PC-3 (cell line): Measurements from ENCODE around the gene NKX6-2.

Experiments used
- EZH2 ChIP-seq: fragments of 300-600 bp; sonication (generic); IDR thresholded peaks from one replicate; pipeline ENCODE4 v1.6.1; 2017; ENCODE audit warnings: antibody characterized with exemption, mild to moderate bottlenecking, low read length; ENCODE audit not compliant: unreplicated experiment
- EZH2phosphoT487 ChIP-seq: fragments of 300-600 bp; sonication (generic); IDR thresholded peaks from 2 replicates; pipeline ENCODE4 v1.6.1; 2018; ENCODE audit warnings: mild to moderate bottlenecking, antibody characterized with exemption, low read length, borderline replicate concordance
- TF ChIP-seq, protein P1 (sequence below): fragments of 300-600 bp; sonication (generic); conservative IDR thresholded peaks from 2 replicates; pipeline ENCODE4 v1.5.1; 2017; ENCODE audit warnings: antibody characterized with exemption, low read depth, mild to moderate bottlenecking, low read length

- TF ChIP-seq, protein P1, sequence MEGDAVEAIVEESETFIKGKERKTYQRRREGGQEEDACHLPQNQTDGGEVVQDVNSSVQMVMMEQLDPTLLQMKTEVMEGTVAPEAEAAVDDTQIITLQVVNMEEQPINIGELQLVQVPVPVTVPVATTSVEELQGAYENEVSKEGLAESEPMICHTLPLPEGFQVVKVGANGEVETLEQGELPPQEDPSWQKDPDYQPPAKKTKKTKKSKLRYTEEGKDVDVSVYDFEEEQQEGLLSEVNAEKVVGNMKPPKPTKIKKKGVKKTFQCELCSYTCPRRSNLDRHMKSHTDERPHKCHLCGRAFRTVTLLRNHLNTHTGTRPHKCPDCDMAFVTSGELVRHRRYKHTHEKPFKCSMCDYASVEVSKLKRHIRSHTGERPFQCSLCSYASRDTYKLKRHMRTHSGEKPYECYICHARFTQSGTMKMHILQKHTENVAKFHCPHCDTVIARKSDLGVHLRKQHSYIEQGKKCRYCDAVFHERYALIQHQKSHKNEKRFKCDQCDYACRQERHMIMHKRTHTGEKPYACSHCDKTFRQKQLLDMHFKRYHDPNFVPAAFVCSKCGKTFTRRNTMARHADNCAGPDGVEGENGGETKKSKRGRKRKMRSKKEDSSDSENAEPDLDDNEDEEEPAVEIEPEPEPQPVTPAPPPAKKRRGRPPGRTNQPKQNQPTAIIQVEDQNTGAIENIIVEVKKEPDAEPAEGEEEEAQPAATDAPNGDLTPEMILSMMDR = no peak
- TF ChIP-seq EZH2phosphoT487 (no peak), EZH2 (no peak)
Measured at GRCh38 chr10:132802694-132803320, 16.9 kb upstream of the NKX6-2 start.
